HCT116 (cell line): ENCODE data around the gene SYT7. TPM values are rescaled to one million over a fixed set of nuclear protein-coding genes. Genes with fewer than 3 reads are reported as not detected.

Source experiments
- ATAC-seq: fragments of 200-7000 bp; cut with Tn5 transposase; 2 replicates; pipeline ENCODE4 v1.9.1; 2020; ENCODE audit warnings: mild to moderate bottlenecking, moderate library complexity
- BruUV-seq: library from RNA; stranded (reverse); fragments of 400-500 nt; replicated peaks from 2 replicates; lab custom pipeline; 2021; lab: Mats Ljungman, UMichigan
- CTCF ChIA-PET: fragments of 300-600 bp; sonication (Branson Sonifier 250); formaldehyde crosslinking; loops from one replicate; lab custom pipeline; 2021; ENCODE audit warnings: antibody characterized with exemption; lab: Charles Lee
- POLR2A ChIA-PET: fragments of 300-600, 350-600 bp; sonication (Branson Sonifier 250); formaldehyde crosslinking; loops from one replicate; lab custom pipeline; 2021; ENCODE audit warnings: antibody characterized with exemption; lab: Charles Lee
- RAD21 ChIA-PET, 2 experiments: fragments of 300-600 bp; sonication (Branson Sonifier 250); formaldehyde crosslinking; loops; one replicate each; lab custom pipeline; 2023; ENCODE audit warnings: low total read pairs in 2 of 2; ENCODE audit not compliant: uncharacterized antibody in 2 of 2, unreplicated experiment in 2 of 2, low non-redundant PET in 1 of 2; lab: Charles Lee
- DNase-seq: peaks from one replicate; pipeline ENCODE4 v3.0.0-alpha.2; 2010; ENCODE audit warnings: low read depth, low spot score
- H2AFZ ChIP-seq: fragments of 200-600 bp; shearing (Covaris generic), sonication (generic); 2 replicates; pipeline ENCODE4 v1.6.1; 2017; ENCODE audit warnings: low read depth, mixed run types, mixed read lengths, antibody characterized with exemption, low read length; ENCODE audit not compliant: poor library complexity, severe bottlenecking
- H3K27ac ChIP-seq: 2 replicates; pipeline ENCODE4 v1.5.1; 2012; ENCODE audit warnings: low read depth, low read length
- H3K27me3 ChIP-seq: fragments of 200-600 bp; sonication (generic); 2 replicates; pipeline ENCODE4 v1.6.1; 2016; ENCODE audit warnings: mixed run types, low read length, mixed read lengths; ENCODE audit not compliant: insufficient read depth
- H3K36me3 ChIP-seq, 2 experiments: fragments of 200-500 bp in 1 of 2; fragments of 200-600 bp in 1 of 2; sonication (Bioruptor generic) in 1 of 2; sonication (generic) in 1 of 2; 2 replicates each; pipeline versions ENCODE4 v1.5.1 to v1.6.1; 2014 to 2016; ENCODE audit warnings: low read length in 2 of 2, inconsistent platforms in 1 of 2, mixed read lengths in 1 of 2, mixed run types in 1 of 2; ENCODE audit not compliant: insufficient read depth in 2 of 2, control insufficient read depth in 1 of 2
- H3K4me1 ChIP-seq, 2 experiments: fragments of 200-600 bp in 1 of 2; sonication (generic) in 1 of 2; 2 replicates each; pipeline versions ENCODE4 v1.5.1 to v1.6.1; 2012 to 2017; ENCODE audit warnings: low read length in 2 of 2, inconsistent platforms in 1 of 2, mild to moderate bottlenecking in 1 of 2, mixed read lengths in 1 of 2, mixed run types in 1 of 2, moderate library complexity in 1 of 2; ENCODE audit not compliant: insufficient read depth in 2 of 2, control insufficient read depth in 1 of 2
- H3K4me2 ChIP-seq: fragments of 200-600 bp; sonication (generic); 2 replicates; pipeline ENCODE4 v1.6.1; 2017; ENCODE audit warnings: mixed run types, low read length, mixed read lengths
- H3K4me3 ChIP-seq, 2 experiments: fragments of 200-600 bp in 1 of 2; sonication (generic) in 1 of 2; replicated peaks in 1 of 2; 2 replicates each; pipeline ENCODE4 v1.5.1; 2011 to 2016; ENCODE audit warnings: low read length in 2 of 2, control low read depth in 1 of 2, low read depth in 1 of 2, mild to moderate bottlenecking in 1 of 2, mixed read lengths in 1 of 2, mixed run types in 1 of 2
- H3K79me2 ChIP-seq: fragments of 200-600 bp; sonication (generic); 2 replicates; pipeline ENCODE4 v1.6.1; 2017; ENCODE audit warnings: mild to moderate bottlenecking, mixed run types, low read length, moderate library complexity, mixed read lengths; ENCODE audit not compliant: insufficient read depth
- H3K9ac ChIP-seq: fragments of 200-600 bp; sonication (generic); 2 replicates; pipeline ENCODE4 v1.6.1; 2016; ENCODE audit warnings: low read length, mixed read lengths
- H3K9me2 ChIP-seq: fragments of 200-600 bp; sonication (generic), shearing (Covaris generic); 2 replicates; pipeline ENCODE4 v1.6.1; 2017; ENCODE audit warnings: mixed run types, mild to moderate bottlenecking, moderate library complexity; ENCODE audit not compliant: insufficient read depth
- H3K9me3 ChIP-seq, 2 experiments: fragments of 200-500 bp in 1 of 2; fragments of 200-600 bp in 1 of 2; sonication (Bioruptor generic) in 1 of 2; sonication (generic) in 1 of 2; 2 replicates each; pipeline ENCODE4 v1.6.1; 2014 to 2017; ENCODE audit warnings: low read length in 2 of 2, mixed read lengths in 2 of 2, inconsistent platforms in 1 of 2, low read depth in 1 of 2, mild to moderate bottlenecking in 1 of 2, mixed run types in 1 of 2, moderate library complexity in 1 of 2; ENCODE audit not compliant: control insufficient read depth in 1 of 2, insufficient read depth in 1 of 2
- H4K20me1 ChIP-seq: fragments of 200-600 bp; sonication (generic), shearing (Covaris generic); 2 replicates; pipeline ENCODE4 v1.6.1; 2017; ENCODE audit warnings: mixed run types, mild to moderate bottlenecking, moderate library complexity; ENCODE audit not compliant: insufficient read depth
- CBX3 ChIP-seq: IDR thresholded peaks from 2 replicates; pipeline ENCODE4 v1.6.1; 2012; ENCODE audit warnings: low read depth
- CEBPB ChIP-seq: IDR thresholded peaks from 2 replicates; pipeline ENCODE4 v1.6.1; 2012; ENCODE audit warnings: low read depth
- ELF1 ChIP-seq: IDR thresholded peaks from 2 replicates; pipeline ENCODE4 v1.6.1; 2012; ENCODE audit warnings: low read depth, borderline replicate concordance
- EZH2 ChIP-seq: fragments of 200-600 bp; sonication (generic); IDR thresholded peaks from 2 replicates; pipeline ENCODE4 v1.6.1; 2017; ENCODE audit warnings: antibody characterized with exemption, mixed run types
- FOSL1 ChIP-seq: IDR thresholded peaks from 2 replicates; pipeline ENCODE4 v1.6.1; 2012; ENCODE audit warnings: low read depth
- JUND ChIP-seq: IDR thresholded peaks from 2 replicates; pipeline ENCODE4 v1.6.1; 2012
- POLR2A ChIP-seq: IDR thresholded peaks from 2 replicates; pipeline ENCODE4 v1.7.0; 2011; ENCODE audit warnings: borderline replicate concordance; ENCODE audit not compliant: insufficient read depth, insufficient read length; ENCODE audit errors: extremely low read depth
- SP1 ChIP-seq: IDR thresholded peaks from 2 replicates; pipeline ENCODE4 v1.6.1; 2012; ENCODE audit warnings: low read depth
- SRF ChIP-seq: IDR thresholded peaks from 2 replicates; pipeline ENCODE4 v1.6.1; 2012; ENCODE audit warnings: low read depth
- TCF7L2 ChIP-seq: IDR thresholded peaks from 2 replicates; pipeline ENCODE4 v1.7.0; 2011; ENCODE audit warnings: borderline replicate concordance, inconsistent platforms; ENCODE audit not compliant: insufficient read depth, insufficient read length; ENCODE audit errors: extremely low read depth
- YY1 ChIP-seq: IDR thresholded peaks from 2 replicates; pipeline ENCODE4 v1.6.1; 2011; ENCODE audit warnings: low read length, low read depth, moderate library complexity, mild to moderate bottlenecking; ENCODE audit not compliant: insufficient replicate concordance; ENCODE audit errors: extremely low read depth
- intact Hi-C: fragments of 100-400 bp; cut with micrococcal nuclease; formaldehyde crosslinking; loops from 2 replicates; pipeline ENCODE4 v1.10.0; 2022
- total RNA-seq: library from RNA; stranded (reverse); gene quantifications from one replicate; pipeline ENCODE4 v1.2.1, GENCODE V29; 2021; ENCODE audit not compliant: unreplicated experiment
- TF ChIP-seq, protein P1 (sequence below): IDR thresholded peaks from 2 replicates; pipeline ENCODE4 v1.6.1; 2012; ENCODE audit warnings: low read depth
- TF ChIP-seq, protein P2 (sequence below): IDR thresholded peaks from 2 replicates; pipeline ENCODE4 v1.6.1; 2011; ENCODE audit warnings: mild to moderate bottlenecking, low read length, moderate library complexity; ENCODE audit not compliant: insufficient replicate concordance; ENCODE audit errors: extremely low read depth
- TF ChIP-seq, protein P3 (sequence below), 3 experiments: fragments of 200-600 bp in 1 of 3; sonication (generic) in 1 of 3; IDR thresholded peaks in 2 of 3; conservative IDR thresholded peaks in 1 of 3; 2 replicates each; pipeline ENCODE4 v1.5.1; 2012 to 2017; ENCODE audit warnings: low read depth in 2 of 3, low read length in 2 of 3, antibody characterized with exemption in 1 of 3, borderline replicate concordance in 1 of 3, control low read depth in 1 of 3, mild to moderate bottlenecking in 1 of 3, mixed read lengths in 1 of 3, mixed run types in 1 of 3, moderate library complexity in 1 of 3; ENCODE audit not compliant: insufficient read depth in 1 of 3
- TF ChIP-seq, protein P4 (sequence below): IDR thresholded peaks from 2 replicates; pipeline ENCODE4 v1.6.1; 2012

Gene SYT7
- total RNA-seq, 1 experiment from 2014 or later: 27.4 TPM

DNA sequence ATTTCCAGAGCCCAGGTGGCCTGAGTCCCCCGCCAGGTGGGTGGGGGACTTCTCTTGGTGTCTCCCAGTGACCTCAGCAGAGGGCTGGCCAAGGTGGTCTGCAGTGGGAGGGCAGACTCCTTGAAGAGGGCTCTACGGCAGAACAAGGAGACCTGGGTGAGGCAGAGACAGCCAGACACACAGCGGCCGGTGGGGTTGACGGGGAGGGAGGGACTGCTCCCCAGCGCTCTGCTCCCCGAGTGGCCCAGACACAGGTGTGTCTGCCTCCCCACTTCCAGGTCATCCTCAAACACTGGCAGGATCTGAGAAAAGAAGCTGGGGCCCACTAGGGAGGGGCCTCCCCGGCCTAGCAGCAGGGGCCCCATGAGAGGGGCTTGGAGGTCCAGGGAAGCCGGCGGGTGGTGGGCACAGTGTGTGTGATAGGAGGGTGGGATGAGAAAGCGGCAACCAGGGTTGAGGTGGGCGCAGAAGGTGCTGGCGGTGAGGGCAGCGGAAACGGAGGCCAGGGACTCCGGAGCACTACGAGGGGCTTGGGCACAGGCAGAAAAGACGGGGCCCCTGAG lies 30.1 kb downstream of the SYT7 start (continued):
- TF ChIP-seq, protein P1, sequence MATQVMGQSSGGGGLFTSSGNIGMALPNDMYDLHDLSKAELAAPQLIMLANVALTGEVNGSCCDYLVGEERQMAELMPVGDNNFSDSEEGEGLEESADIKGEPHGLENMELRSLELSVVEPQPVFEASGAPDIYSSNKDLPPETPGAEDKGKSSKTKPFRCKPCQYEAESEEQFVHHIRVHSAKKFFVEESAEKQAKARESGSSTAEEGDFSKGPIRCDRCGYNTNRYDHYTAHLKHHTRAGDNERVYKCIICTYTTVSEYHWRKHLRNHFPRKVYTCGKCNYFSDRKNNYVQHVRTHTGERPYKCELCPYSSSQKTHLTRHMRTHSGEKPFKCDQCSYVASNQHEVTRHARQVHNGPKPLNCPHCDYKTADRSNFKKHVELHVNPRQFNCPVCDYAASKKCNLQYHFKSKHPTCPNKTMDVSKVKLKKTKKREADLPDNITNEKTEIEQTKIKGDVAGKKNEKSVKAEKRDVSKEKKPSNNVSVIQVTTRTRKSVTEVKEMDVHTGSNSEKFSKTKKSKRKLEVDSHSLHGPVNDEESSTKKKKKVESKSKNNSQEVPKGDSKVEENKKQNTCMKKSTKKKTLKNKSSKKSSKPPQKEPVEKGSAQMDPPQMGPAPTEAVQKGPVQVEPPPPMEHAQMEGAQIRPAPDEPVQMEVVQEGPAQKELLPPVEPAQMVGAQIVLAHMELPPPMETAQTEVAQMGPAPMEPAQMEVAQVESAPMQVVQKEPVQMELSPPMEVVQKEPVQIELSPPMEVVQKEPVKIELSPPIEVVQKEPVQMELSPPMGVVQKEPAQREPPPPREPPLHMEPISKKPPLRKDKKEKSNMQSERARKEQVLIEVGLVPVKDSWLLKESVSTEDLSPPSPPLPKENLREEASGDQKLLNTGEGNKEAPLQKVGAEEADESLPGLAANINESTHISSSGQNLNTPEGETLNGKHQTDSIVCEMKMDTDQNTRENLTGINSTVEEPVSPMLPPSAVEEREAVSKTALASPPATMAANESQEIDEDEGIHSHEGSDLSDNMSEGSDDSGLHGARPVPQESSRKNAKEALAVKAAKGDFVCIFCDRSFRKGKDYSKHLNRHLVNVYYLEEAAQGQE: no peak
- no peak for TF ChIP-seq ELF1
- TF ChIP-seq, protein P2, sequence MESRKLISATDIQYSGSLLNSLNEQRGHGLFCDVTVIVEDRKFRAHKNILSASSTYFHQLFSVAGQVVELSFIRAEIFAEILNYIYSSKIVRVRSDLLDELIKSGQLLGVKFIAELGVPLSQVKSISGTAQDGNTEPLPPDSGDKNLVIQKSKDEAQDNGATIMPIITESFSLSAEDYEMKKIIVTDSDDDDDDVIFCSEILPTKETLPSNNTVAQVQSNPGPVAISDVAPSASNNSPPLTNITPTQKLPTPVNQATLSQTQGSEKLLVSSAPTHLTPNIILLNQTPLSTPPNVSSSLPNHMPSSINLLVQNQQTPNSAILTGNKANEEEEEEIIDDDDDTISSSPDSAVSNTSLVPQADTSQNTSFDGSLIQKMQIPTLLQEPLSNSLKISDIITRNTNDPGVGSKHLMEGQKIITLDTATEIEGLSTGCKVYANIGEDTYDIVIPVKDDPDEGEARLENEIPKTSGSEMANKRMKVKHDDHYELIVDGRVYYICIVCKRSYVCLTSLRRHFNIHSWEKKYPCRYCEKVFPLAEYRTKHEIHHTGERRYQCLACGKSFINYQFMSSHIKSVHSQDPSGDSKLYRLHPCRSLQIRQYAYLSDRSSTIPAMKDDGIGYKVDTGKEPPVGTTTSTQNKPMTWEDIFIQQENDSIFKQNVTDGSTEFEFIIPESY: no peak
- TF ChIP-seq EZH2: no peak

DNA sequence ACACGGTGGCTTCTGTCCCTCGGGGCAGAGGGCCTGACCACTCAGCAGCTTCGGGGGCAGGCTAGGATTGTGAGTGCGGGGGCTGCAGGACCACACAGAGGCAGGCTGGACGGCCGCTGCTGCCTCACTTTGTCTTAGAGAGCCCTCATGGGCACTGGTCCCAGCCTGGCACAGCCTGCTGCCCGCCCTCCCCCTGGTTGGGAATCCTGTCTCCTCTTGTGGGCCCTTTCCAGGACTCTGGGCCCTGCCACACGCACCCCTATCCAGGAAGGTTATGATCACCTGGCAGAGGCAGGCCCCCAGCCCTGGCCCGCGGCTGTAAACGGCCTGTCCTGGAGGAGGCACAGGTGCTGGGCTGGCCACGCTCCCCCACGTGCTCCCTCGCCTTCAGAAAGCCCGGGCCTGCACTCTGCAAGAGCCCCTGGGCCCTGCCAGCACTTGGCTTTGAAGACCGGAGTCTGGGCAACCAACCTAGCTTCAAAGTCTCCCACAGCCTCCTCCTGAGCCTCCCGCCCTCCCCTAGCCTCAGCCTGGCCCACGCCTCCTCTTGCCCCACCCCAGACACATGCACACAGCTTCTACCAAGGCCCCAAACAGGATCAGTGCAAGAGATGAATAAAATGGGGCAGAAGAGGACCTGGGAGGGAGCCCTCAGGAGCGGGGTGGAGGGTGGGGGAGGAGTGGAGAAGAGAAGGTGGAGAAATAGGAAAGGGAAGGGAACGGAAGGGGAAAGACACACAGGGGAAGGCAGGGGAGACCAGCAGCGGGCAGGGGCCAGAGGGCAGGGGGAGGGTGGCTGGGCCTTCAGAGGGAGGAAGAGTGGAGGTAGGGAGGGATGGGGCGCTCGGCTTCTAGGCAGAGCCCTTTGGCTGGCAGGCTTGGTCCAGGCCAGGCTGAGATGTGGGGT lies 31.0 kb downstream of the SYT7 start:
- no peak for ATAC-seq
- no peak overlapping the region for H3K4me3 ChIP-seq
- TF ChIP-seq SRF (no peak), POLR2A (no peak), EZH2 (no peak), FOSL1 (no peak), TCF7L2 (no peak), SP1 (no peak), JUND (no peak), CBX3 (no peak), YY1 (no peak), CEBPB (no peak)
- TF ChIP-seq, protein P3, sequence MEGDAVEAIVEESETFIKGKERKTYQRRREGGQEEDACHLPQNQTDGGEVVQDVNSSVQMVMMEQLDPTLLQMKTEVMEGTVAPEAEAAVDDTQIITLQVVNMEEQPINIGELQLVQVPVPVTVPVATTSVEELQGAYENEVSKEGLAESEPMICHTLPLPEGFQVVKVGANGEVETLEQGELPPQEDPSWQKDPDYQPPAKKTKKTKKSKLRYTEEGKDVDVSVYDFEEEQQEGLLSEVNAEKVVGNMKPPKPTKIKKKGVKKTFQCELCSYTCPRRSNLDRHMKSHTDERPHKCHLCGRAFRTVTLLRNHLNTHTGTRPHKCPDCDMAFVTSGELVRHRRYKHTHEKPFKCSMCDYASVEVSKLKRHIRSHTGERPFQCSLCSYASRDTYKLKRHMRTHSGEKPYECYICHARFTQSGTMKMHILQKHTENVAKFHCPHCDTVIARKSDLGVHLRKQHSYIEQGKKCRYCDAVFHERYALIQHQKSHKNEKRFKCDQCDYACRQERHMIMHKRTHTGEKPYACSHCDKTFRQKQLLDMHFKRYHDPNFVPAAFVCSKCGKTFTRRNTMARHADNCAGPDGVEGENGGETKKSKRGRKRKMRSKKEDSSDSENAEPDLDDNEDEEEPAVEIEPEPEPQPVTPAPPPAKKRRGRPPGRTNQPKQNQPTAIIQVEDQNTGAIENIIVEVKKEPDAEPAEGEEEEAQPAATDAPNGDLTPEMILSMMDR (IDR thresholded peaks at IDR 0.05 in 2 of 3, conservative IDR thresholded peaks at IDR 0.05 in 1 of 3; ENCODE audit: borderline replicate concordance in 1 of 3, insufficient read depth in 1 of 3, low read depth in 2 of 3, low read length in 2 of 3): no peak
- TF ChIP-seq, protein P4, sequence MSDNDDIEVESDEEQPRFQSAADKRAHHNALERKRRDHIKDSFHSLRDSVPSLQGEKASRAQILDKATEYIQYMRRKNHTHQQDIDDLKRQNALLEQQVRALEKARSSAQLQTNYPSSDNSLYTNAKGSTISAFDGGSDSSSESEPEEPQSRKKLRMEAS: no peak

More for the DNA sequence above, 31.0 kb downstream of the SYT7 start:
- Histone ChIP-seq H3K9me2 (no peaks in the 10 kb centered on the region), H3K27me3 (no peaks in the 10 kb centered on the region), H3K4me1 (peaks cover 12 to 35% of the 10 kb centered on the region in 2 experiments), H3K79me2 (no peaks in the 10 kb centered on the region), H3K4me2 (no peak overlapping the region), H3K9ac (no peak overlapping the region), H3K36me3 (no peaks in the 10 kb centered on the region), H3K9me3 (no peaks in the 10 kb centered on the region), H2AFZ (no peak overlapping the region), H4K20me1 (no peaks in the 10 kb centered on the region), H3K27ac (no peak overlapping the region)
- intact Hi-C loops: no loop called here
- no peak for DNase-seq
- CTCF ChIA-PET: no interaction called here
- BruUV-seq: no TSS peak
- RAD21 ChIA-PET: no interaction called here
- POLR2A ChIA-PET: no interaction called here
